NCI-H510A (cell line): Measurements from ENCODE around the gene TEX9.

ENCODE experiments used
- DNase-seq: peaks from one replicate; lab custom pipeline; 2025; lab: John Stamatoyannopoulos, UW

TEX9 gene

GRCh38 chr15:56454836-56455235 is 89.6 kb downstream of the TEX9 start:
- DNase-seq = no peak

- DNase-seq = no peak
Measured at GRCh38 chr15:56456229-56456628, 91.0 kb downstream of the TEX9 start.

- DNase-seq = no peak
Measured at GRCh38 chr15:56459096-56459495, 93.9 kb downstream of the TEX9 start.

GRCh38 chr15:56460071-56460470 is 94.8 kb downstream of the TEX9 start:
- DNase-seq = no peak

- DNase-seq = no peak
Measured at GRCh38 chr15:56460947-56461346, 95.7 kb downstream of the TEX9 start.

- DNase-seq = peak; percentile 87
Measured at GRCh38 chr15:56464893-56465520, 99.8 kb downstream of the TEX9 start, which contains the start of gene MNS1. Gene MNS1, minus strand, starts transcription at chr15:56465137. Its CDS starts 165 bp downstream, at chr15:56464972.

GRCh38 chr15:56467616-56468015 is 102.4 kb downstream of the TEX9 start:
- DNase-seq = no peak

GRCh38 chr15:56468401-56468800 is 103.2 kb downstream of the TEX9 start:
- DNase-seq = no peak

GRCh38 chr15:56469483-56469882 is 104.3 kb downstream of the TEX9 start:
- no peak for DNase-seq

GRCh38 chr15:56471440-56472069 is 106.3 kb downstream of the TEX9 start:
- DNase-seq = no peak

- DNase-seq = no peak
Measured at GRCh38 chr15:56472278-56472677, 107.1 kb downstream of the TEX9 start.

- no peak for DNase-seq
Measured at GRCh38 chr15:56473017-56473416, 107.8 kb downstream of the TEX9 start.

GRCh38 chr15:56475351-56475750 is 110.1 kb downstream of the TEX9 start:
- no peak for DNase-seq
